NCI-H345 (cell line): ENCODE results near the gene PRDM8.
"Not testable (repeated sequence)": the region's sequence is repeated elsewhere in the genome, so short reads cannot be mapped to it uniquely, and the experiment has no call there.

Experiments used
- DNase-seq: peaks from one replicate; lab custom pipeline; 2025; lab: John Stamatoyannopoulos, UW

PRDM8 gene

GRCh38 chr4:80196922-80197573, at the start of gene PRDM8:
Gene PRDM8 (plus strand): TSS chr4:80197503. CDS start chr4:80200081, 2,578 bp downstream.
- DNase-seq: peak; percentile 64

DNA sequence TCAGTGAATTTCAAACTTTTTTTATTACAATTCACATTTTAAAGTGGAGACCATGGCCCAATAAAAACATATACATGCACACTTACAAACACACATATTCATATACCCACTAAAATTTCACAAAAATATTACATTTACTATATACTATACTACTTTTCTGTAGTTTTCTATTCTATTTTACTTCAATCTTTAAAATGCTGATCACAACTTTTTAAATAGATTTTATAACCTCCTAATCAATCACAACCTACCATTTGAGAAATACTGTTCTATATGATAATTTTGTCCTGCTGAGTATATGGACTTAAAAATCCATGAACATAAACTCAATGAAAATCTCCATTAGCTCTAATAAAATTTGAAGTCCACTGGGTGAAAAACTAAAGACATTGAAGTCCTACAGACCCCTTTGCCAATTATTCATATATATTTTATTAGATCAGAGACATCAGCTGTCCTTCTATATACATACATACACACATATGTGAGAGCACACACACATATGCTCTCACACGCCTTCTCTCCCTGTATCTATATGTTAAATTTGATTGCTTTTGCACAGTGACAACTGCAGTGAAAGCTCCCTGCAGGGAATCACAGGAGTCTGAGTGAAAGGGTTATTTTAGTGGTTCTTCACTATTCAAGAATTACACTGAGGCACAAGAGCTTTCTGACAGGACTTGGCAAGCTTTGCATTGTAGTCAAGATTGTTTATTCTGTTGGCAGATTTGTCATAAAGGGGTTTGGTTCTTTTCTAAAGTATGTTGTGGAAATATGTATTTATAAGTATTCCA, 46.7 kb upstream of the PRDM8 start:
- no peak for DNase-seq

DNA sequence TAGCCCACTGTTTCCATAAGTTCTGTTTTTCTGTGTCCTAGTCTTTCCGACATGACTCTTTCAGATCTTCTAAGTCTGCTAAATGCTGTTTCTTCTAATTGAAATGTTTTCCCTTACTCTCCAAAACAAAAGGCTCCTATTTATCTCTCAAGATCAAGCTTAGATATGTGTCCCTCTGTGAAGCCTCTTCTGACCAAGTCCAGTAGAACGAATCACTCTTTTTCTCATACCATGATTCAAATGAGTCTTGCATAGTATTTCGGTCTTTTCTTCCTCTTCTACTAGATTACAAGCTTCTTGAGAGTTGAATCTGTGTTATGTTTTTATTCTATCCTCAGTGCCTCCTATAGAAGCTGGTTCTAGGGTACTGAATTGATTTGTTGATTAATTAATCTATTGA, 45.3 kb upstream of the PRDM8 start:
- no peak for DNase-seq

DNA sequence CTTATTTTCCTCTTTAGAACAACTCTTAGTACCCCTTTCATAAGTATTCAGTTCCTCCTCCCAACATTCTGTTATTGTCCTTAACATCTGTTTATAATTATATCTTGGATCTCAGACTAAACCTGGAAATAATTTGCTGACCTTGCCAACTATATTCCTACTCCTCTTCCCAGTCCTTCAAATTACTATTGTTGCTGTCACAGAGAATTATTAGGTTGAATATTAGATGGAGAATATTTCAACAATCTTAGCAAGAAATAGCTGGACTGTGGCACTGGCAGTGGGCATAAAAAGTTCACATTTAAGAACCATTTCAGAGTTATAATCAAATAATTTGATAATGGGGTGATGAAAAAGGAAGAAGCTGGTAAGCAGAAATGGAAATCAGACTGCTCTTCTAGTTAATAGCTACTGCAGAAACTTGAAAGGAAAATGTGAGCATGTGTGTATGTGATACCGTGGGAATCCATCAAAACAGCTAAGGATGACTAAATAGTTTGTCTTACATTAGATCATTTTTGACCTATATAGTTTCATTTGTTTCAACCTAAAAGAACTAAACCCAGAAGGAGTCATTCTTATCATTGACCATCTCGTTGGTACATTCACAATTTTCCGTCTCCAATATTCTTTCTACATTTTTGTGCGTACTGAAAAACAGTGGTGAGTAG, 43.3 kb upstream of the PRDM8 start:
- DNase-seq: no peak

DNA sequence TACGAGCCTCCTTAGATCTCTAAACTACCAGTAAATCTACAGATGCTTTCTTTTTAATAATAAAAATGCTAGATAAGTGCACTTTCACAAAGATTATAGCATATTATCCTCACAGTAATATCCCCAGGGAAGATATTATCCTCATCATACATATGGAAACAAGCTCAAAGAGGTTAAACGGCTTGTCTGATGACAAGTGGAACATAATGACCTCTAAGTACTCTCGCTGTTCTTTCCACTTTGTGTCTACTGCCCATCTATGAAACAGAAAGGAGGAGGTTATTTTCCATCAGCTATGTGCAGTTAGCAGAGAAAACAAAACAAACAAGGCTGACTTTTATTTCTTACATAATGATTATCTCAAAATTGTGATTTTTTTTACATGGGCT, 42.8 kb upstream of the PRDM8 start:
- no peak for DNase-seq

GRCh38 chr4:80155316-80155982, 41.9 kb upstream of the PRDM8 start:
- DNase-seq: no peak

DNA sequence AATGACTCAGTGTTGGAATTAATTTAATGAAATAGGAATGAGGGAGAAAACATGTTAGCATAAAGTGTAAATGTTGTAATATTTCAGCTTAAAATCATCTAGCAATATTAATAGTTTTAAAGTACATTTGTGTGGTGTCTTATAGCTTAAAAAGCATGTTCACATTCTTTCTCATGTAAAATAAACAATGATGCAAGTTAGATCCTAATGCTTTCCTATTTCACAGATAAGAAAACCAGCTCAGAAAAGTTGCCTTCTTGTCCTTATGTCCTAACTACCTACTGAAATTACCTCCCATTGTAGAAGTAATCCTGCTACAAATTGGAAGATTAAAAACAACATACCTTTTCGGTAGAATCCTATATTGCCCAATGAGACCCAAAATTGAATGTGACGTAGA, 40.9 kb upstream of the PRDM8 start:
- no peak for DNase-seq

DNA sequence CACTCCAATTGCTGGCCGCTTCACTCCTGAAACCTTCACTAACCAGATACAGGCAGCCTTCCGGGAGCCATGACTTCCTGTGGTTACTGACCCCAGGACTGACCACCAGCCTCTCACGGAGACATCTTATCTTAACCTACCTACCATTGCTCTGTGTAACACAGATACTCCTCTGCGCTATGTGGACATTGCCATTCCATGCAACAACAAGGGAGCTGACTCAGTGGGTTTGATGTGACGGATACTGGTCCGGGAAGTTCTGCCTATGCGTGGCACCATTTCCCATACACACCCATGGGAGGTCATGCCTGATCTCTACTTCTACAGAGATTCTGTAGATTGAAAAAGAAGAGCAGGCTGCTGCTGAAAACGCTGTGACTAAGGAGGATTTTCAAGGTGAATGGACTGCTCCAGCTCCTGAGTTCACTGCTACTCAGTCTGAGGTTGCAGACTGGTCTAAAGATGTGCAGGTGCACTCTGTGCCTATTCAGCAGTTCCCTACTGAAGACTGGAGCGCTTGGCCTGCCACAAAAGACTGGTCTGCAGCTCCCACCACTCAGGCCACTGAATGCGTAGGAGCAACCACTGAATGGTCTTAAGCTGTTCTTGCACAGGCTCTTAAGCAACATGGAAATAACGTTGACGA, 35.8 kb upstream of the PRDM8 start:
- no peak for DNase-seq

GRCh38 chr4:80162418-80162817, 34.9 kb upstream of the PRDM8 start:
- no peak for DNase-seq

- no peak for DNase-seq
Observed at GRCh38 chr4:80165855-80166254, 31.4 kb upstream of the PRDM8 start.

DNA sequence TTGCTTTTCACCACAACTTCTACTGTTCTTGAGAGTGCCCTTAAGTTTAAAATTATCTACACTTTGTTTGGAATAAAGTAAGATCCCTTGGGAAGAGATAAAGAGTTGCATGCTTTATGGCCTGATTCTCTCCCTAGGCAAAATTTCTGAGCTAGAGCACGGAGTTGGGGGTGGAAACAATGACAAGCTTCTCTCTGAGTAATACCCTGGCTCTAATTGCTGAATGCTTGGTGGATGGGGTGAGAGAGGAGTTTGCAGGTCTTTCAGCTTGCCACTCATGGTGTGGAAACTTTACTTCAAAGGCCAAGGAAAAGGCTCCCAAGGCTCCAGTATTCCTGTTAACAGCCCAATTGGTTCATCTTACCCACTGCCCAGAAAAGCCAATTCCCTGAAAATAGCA, 26.1 kb upstream of the PRDM8 start:
- no peak for DNase-seq

- no peak for DNase-seq
Observed at GRCh38 chr4:80171656-80172055, 25.6 kb upstream of the PRDM8 start.

GRCh38 chr4:80172203-80172602, 25.1 kb upstream of the PRDM8 start:
- DNase-seq: no peak

GRCh38 chr4:80173401-80173800, 23.9 kb upstream of the PRDM8 start:
- DNase-seq: no peak

DNA sequence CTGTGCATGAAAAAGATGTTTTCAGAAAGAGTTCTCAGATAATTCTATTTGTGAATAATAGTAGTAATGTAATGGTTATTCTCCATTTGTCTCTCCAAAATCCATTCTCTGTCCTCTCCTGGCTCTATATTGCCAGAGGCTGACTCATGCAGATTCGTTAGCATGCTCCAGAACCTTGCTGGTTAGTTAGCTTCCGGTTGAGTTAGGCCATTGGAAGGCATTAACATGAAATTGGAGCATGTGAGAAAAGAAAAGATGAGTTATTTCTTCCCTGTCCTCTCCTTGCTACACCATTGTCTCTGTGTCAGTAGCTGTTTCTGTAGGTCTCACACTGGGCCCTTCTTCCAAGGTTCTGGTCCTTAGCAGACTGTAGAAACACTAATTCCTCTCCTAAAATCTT, 23.5 kb upstream of the PRDM8 start:
- no peak for DNase-seq

DNA sequence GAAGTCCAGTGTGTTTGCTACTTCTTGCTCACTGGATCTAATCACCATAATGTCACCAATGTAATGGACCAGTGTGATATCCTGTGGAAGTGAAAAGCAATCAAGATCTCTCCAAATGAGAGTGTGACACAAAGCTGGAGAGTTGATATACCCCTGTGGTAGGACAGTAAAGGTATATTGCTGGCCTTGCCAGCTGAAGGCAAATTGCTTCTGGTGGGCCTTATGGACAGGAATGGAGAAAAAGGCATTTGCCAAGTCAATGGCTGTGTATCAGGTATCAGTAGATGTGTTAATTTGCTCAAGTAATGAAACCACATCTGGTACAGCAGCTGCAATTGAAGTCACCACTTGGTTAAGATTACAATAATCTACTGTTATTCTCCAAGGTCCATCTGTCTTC, 19.5 kb upstream of the PRDM8 start:
- DNase-seq: not testable (repeated sequence)

DNA sequence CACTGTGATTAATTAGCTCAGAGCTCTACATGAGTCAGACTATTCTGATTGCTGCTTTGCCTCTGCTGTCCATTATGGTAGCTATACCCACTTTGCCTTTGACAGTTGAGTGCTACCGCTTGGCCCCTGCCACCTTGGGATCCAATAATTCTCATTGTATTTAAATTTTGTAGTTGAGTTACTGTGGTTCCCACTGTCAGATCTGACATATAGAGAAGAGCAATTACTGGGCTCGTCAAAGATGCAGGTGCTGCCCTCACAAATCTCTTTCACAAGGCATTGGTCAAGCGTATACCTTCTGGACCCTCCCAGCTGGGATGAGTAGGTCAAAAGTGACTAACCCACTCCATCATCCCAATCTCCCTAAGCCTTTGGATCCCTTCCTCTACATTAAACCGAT, 18.3 kb upstream of the PRDM8 start:
- DNase-seq: no peak

DNA sequence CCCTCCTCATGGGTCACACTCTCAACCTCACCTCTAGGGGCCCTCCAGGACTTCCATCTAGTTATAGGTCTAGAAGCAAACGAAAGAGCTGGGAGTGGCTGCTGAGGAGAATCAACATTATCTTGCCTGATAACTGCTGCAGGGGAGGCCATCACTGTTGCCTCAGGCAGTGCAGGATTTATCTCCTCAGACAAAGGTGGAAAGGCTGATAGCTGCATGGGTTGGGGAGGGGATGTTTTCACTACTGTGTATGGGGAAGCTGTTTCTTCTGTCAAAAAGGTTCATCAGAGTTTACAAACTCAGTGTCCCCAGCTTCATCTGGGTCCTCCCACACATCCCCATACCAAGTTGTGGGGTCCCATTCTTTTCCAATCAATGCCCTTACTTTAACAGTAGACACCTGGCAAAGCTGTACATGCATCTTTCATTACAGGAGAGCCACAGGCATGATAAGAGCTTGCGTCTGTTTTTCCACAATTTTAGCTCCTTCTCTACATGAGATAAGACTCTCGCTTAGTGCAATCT, 17.6 kb upstream of the PRDM8 start:
- DNase-seq: no peak

- DNase-seq: no peak
Observed at GRCh38 chr4:80180743-80181142, 16.6 kb upstream of the PRDM8 start.

DNA sequence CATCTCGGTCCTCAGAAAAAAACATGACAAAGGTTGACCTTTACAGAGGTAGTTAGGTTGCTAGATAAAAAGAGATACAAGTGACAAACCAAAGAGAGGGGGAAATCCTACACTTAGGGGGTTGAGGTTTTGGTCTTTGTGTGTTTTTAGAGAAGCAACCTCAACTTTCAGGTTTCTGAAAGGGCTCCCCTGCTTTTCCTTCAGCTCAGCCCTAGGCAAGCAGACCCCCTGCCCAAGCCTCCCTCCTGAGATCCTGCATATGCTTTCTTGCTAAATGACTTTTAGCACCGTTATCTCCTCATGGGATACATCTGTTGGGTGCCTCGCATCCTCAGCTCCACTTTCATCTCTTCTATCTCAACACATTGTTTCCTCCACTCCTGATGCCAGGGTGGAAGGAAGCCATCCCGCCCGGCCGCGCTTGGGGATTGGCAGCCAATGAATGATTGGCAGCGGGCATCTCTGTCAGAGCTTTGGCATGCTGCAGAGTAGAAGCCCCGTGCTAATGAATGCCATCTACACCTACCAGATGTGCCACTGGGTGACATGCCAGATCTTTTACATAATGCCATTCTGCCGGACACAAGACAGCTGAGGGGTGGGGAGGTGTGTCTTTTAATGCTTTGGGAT, 15.0 kb upstream of the PRDM8 start:
- no peak for DNase-seq

DNA sequence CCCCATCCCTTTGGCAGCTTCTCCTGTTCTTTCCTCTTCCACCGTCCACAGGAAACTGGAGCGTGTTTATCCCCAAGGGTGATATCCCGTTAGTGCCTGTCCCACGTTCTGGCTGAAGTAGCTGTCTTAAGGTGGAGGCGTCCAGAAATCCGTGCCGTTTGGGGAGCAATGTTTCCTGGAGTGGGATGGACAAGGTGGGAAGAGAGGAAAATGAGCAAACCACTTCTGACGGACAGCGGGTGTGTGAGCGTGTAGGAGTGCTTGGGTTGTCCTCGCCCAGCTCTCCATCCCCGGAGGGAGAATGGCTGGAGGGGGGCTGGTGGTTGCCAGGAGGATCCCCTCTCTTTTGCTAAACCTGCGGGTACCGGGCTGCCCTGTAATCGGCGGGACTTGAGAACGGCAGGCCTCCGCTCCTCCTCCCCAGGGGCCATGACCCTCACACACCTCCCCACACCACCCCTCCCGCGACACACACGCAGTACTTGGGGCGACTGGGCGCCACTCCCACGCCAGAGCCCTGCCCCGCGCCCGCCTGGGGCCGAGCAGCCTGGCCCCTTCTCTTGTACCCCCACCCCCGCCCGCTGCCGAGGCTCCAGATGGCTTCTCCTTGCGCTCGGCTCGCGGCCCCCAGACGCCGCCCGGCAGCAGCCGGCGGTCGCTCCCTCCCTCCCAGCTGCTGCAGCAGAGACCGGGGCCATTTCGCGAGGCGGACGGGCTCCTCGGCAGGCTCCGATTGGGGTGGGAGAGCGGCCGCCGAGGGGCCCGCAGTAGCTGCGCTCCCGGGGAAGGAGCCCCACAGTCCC, 13.9 kb upstream of the PRDM8 start:
- DNase-seq: no peak
